ENCODE data around the gene TALDO1.

DNA sequence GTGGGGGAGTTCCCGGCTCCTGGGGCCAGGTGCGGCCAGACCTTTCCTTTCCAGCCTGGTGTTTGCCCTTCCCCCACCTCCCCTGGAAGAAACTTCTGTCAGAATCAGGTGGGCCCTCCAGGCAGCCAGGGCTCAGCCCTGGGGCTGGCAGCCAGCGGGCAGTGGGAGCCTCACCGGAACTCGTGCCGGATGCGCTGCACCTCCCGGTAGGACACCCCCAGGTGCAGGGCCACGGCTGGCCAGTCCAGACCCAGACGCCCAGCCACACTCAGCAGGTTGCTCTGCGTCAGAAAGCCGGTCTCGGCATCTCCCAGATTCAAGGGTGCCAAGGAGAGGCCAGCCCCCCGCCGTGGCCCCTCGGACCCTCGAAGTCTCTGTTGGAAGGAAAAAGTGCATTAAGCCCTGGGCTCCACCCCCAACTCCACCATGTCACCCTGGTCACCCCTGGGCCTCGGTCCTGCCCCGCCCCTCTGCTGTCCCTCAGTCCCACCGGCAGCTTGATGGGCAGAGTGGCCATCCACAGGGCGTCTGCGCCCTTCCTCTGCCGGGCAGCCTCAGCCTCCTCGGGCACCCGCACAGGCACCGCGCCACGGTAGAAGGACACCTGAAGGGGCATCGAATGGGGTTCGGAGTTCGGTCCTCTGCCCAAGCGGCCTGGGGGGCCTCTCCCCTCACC, 52.5 kb downstream of the TALDO1 start:
- TF ChIP-seq EZH2 (IDR thresholded peaks at IDR 0.05): no peak
- TF ChIP-seq, protein P1, sequence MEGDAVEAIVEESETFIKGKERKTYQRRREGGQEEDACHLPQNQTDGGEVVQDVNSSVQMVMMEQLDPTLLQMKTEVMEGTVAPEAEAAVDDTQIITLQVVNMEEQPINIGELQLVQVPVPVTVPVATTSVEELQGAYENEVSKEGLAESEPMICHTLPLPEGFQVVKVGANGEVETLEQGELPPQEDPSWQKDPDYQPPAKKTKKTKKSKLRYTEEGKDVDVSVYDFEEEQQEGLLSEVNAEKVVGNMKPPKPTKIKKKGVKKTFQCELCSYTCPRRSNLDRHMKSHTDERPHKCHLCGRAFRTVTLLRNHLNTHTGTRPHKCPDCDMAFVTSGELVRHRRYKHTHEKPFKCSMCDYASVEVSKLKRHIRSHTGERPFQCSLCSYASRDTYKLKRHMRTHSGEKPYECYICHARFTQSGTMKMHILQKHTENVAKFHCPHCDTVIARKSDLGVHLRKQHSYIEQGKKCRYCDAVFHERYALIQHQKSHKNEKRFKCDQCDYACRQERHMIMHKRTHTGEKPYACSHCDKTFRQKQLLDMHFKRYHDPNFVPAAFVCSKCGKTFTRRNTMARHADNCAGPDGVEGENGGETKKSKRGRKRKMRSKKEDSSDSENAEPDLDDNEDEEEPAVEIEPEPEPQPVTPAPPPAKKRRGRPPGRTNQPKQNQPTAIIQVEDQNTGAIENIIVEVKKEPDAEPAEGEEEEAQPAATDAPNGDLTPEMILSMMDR (IDR thresholded peaks at IDR 0.05): no peak
